Measurements from ENCODE around the gene RAC3.
A peak's percentile ranks its signal among the peaks of the same experiment; 100 is the strongest.

The RAC3 gene

GRCh38 chr17:82033359-82034085 lies 2.0 kb downstream of the RAC3 start:
- TF ChIP-seq CTCF (IDR thresholded peaks at IDR 0.05): no peak
- DNase-seq (ENCODE audit: low spot score): no peak
- Histone ChIP-seq H3K4me3 (no peak overlapping the region), H3K27ac (no peak overlapping the region)

- Histone ChIP-seq H3K27ac (no peak overlapping the region), H3K4me3 (no peak overlapping the region)
- TF ChIP-seq CTCF (IDR thresholded peaks at IDR 0.05): no peak
- no peak for DNase-seq (ENCODE audit: low spot score)
These were observed 3.0 kb downstream of the RAC3 start for GRCh38 chr17:82034371-82035011.

- H3K4me3 ChIP-seq: no peak overlapping the region
These were observed 4.0 kb downstream of the RAC3 start for GRCh38 chr17:82035488-82035887.

GRCh38 chr17:82035956-82036633 lies 4.6 kb downstream of the RAC3 start:
- peak overlapping the region; percentile 92 for H3K4me3 ChIP-seq
- DNase-seq (ENCODE audit: low spot score): no peak
- no peak for TF ChIP-seq CTCF (IDR thresholded peaks at IDR 0.05)
- peak overlapping the region; percentile 77 to 100 for H3K27ac ChIP-seq

More at GRCh38 chr17:82035488-82035887, 4.0 kb downstream of the RAC3 start:
- no peak for DNase-seq (ENCODE audit: low spot score)
- no peak for TF ChIP-seq CTCF (IDR thresholded peaks at IDR 0.05)
- no peak overlapping the region for H3K27ac ChIP-seq

GRCh38 chr17:82036634-82037091 lies 5.2 kb downstream of the RAC3 start:
- peak overlapping the region; percentile 92 for H3K4me3 ChIP-seq
- DNase-seq (ENCODE audit: low spot score): no peak
- peak overlapping the region; percentile 77 to 100 for H3K27ac ChIP-seq
- no peak for TF ChIP-seq CTCF (IDR thresholded peaks at IDR 0.05)

GRCh38 chr17:82037092-82037888 lies 5.8 kb downstream of the RAC3 start, which contains the start of gene DCXR:
TSS of gene DCXR (minus strand) at chr17:82037697. CDS start at chr17:82037682, 15 bp downstream.
- H3K27ac ChIP-seq: peak within 1 kb of the TSS; percentile 77 to 100
- peak; percentile 60 for TF ChIP-seq CTCF (IDR thresholded peaks at IDR 0.05)
- peak; percentile 98 for DNase-seq (ENCODE audit: low spot score)
- peak within 1 kb of the TSS; percentile 92 for H3K4me3 ChIP-seq

All from coronary artery (tissue), 2 donors.